HepG2 (cell line): ENCODE measurements around the gene TBC1D7. TPM values are rescaled to one million over a fixed set of nuclear protein-coding genes. Genes with fewer than 3 reads are reported as not detected.

ENCODE experiments used
- ATAC-seq: fragments of 200-7000 bp; cut with Tn5 transposase; 3 replicates; pipeline ENCODE4 v1.9.1; 2020; ENCODE audit warnings: mild to moderate bottlenecking, moderate library complexity
- BruUV-seq: library from RNA; stranded (reverse); fragments of 400-500 nt; replicated peaks from 2 replicates; lab custom pipeline; 2021; lab: Mats Ljungman, UMichigan
- CTCF ChIA-PET: fragments of 300-600 bp; formaldehyde crosslinking; extraction: SDS; loops from one replicate; lab custom pipeline; 2021; ENCODE audit warnings: low total read pairs, inconsistent platforms, low intra/inter-chr PET ratio; lab: Yijun Ruan, JAX
- POLR2A ChIA-PET: fragments of 350-600 bp; sonication (Branson Sonifier 250); formaldehyde crosslinking; loops from one replicate; lab custom pipeline; 2020; ENCODE audit warnings: antibody characterized with exemption, inconsistent platforms; lab: Yijun Ruan, JAX
- DNase-seq: peaks from one replicate; pipeline ENCODE4 v3.0.0-alpha.2; 2015; ENCODE audit warnings: low spot score
- FAIRE-seq: peaks from 3 replicates; lab custom pipeline; 2011; peaks lifted over from hg19 to GRCh38; lab: Jason Lieb, UNC
- H2AFZ ChIP-seq: one replicate; pipeline ENCODE4 v1.6.1; 2011; ENCODE audit warnings: low read length, inconsistent platforms
- H3K27ac ChIP-seq: fragments of 300-600 bp; 3 replicates; pipeline ENCODE4 v1.8.0; 2011; ENCODE audit warnings: mixed run types, mild to moderate bottlenecking, mixed read lengths, low read length, inconsistent platforms; ENCODE audit not compliant: insufficient read depth; ENCODE audit errors: extremely low read length
- H3K27me3 ChIP-seq, 2 experiments: fragments of 200-600 bp in 1 of 2; 2 replicates in 1 of 2; 3 replicates in 1 of 2; pipeline versions ENCODE4 v1.6.0 to v1.8.0; 2011; ENCODE audit warnings: low read length in 2 of 2, mild to moderate bottlenecking in 2 of 2, moderate library complexity in 2 of 2, inconsistent platforms in 1 of 2; ENCODE audit not compliant: insufficient read depth in 2 of 2, control insufficient read depth in 1 of 2
- H3K36me3 ChIP-seq, 2 experiments: fragments of 200-600 bp in 1 of 2; replicated peaks in 1 of 2; 2 replicates in 1 of 2; 3 replicates in 1 of 2; pipeline versions ENCODE4 v1.5.1 to v1.8.0; 2011; ENCODE audit warnings: low read length in 2 of 2, inconsistent platforms in 1 of 2; ENCODE audit not compliant: insufficient read depth in 2 of 2, control insufficient read depth in 1 of 2
- H3K4me1 ChIP-seq: 2 replicates; pipeline ENCODE4 v1.5.1; 2012; ENCODE audit warnings: low read length, inconsistent platforms; ENCODE audit not compliant: insufficient read depth
- H3K4me2 ChIP-seq: 2 replicates; pipeline ENCODE4 v1.6.0; 2011; ENCODE audit warnings: low read depth, low read length, inconsistent platforms
- H3K4me3 ChIP-seq, 3 experiments: fragments of 200-600 bp in 1 of 3; sonication (generic), shearing (Covaris generic) in 1 of 3; replicated peaks in 1 of 3; 2 replicates each; pipeline ENCODE4 v1.5.1; 2011 to 2016; ENCODE audit warnings: low read length in 3 of 3, inconsistent platforms in 2 of 3, low read depth in 2 of 3, mild to moderate bottlenecking in 2 of 3, control low read depth in 1 of 3, mixed read lengths in 1 of 3; ENCODE audit not compliant: insufficient read depth in 1 of 3
- H3K79me2 ChIP-seq: one replicate; pipeline ENCODE4 v1.6.1; 2011; ENCODE audit warnings: low read length, inconsistent platforms; ENCODE audit not compliant: insufficient read depth
- H3K9ac ChIP-seq: 2 replicates; pipeline ENCODE4 v1.6.0; 2011; ENCODE audit warnings: mild to moderate bottlenecking, low read depth, low read length, inconsistent platforms; ENCODE audit not compliant: insufficient read depth
- H3K9me3 ChIP-seq: 2 replicates; pipeline ENCODE4 v1.5.1; 2012; ENCODE audit warnings: mild to moderate bottlenecking, low read length
- H4K20me1 ChIP-seq: 2 replicates; pipeline ENCODE4 v1.6.0; 2011; ENCODE audit warnings: inconsistent platforms, mild to moderate bottlenecking, low read length, moderate library complexity; ENCODE audit not compliant: insufficient read depth
- SP2 ChIP-seq: sonication (generic); formaldehyde crosslinking; IDR thresholded peaks from 2 replicates; pipeline ENCODE4 v1.5.1; 2020; ENCODE audit warnings: mild to moderate bottlenecking, missing genetic modification reagents
- ZNF326 ChIP-seq: sonication (generic); formaldehyde crosslinking; IDR thresholded peaks from 2 replicates; pipeline ENCODE4 v1.4.0; 2020; ENCODE audit warnings: missing genetic modification reagents, borderline replicate concordance
- WGBS: methylation state at CpG from one replicate; pipeline ENCODE4 v1.1.6; 2017; ENCODE audit warnings: low lambda C conversion rate; 5-methylcytosine and 5-hydroxymethylcytosine counted together
- in situ Hi-C: cut with HindIII; loops from 2 replicates; pipeline ENCODE4 v1.10.0; 2017; ENCODE audit warnings: low pct_unique_long_range_greater_than_20kb; ENCODE audit not compliant: extremely low pct_ligation_motif_present
- intact Hi-C: fragments of 100-400 bp; cut with micrococcal nuclease; formaldehyde crosslinking; loops from one replicate; pipeline ENCODE4 v1.10.0; 2022; ENCODE audit not compliant: unreplicated experiment
- polyA plus RNA-seq, 8 experiments: library from polyadenylated mRNA; depleted of rRNA in 3 of 8; stranded (reverse) in 7 of 8; unstranded in 1 of 8; fragments of >200 nt; fragmentation: Illumina TruSeq in 4 of 8; extraction: Trizol in 4 of 8; gene quantifications; 2 replicates each; pipeline versions ENCODE4 v1.2.1 to v1.2.3, GENCODE V29; 2011 to 2016; ENCODE audit warnings: low read depth in 4 of 8, missing spikeins in 1 of 8, mixed read lengths in 1 of 8; ENCODE audit not compliant: insufficient read depth in 1 of 8
- total RNA-seq, 5 experiments: library from RNA; depleted of rRNA; stranded (reverse); fragments of >200 nt; fragmentation: Illumina TruSeq; extraction: Trizol; gene quantifications; 2 replicates each; pipeline ENCODE4 v1.2.3, GENCODE V29; 2016; ENCODE audit warnings: low read depth in 1 of 5
- TF ChIP-seq, protein P1 (sequence below): sonication (generic); formaldehyde crosslinking; IDR thresholded peaks from 2 replicates; pipeline ENCODE4 v1.8.1; 2023; ENCODE audit warnings: mild to moderate bottlenecking, missing genetic modification reagents
- TF ChIP-seq, protein P2 (sequence below): sonication (generic); formaldehyde crosslinking; IDR thresholded peaks from 2 replicates; pipeline ENCODE4 v1.4.0; 2020; ENCODE audit warnings: mild to moderate bottlenecking, missing genetic modification reagents

The TBC1D7 gene
- total and polyA plus RNA-seq, 2 of the 13 experiments (the other 11 are each of a cell fraction or from before 2014, with no cell fraction given) = 23.3 to 30.8 TPM

DNA sequence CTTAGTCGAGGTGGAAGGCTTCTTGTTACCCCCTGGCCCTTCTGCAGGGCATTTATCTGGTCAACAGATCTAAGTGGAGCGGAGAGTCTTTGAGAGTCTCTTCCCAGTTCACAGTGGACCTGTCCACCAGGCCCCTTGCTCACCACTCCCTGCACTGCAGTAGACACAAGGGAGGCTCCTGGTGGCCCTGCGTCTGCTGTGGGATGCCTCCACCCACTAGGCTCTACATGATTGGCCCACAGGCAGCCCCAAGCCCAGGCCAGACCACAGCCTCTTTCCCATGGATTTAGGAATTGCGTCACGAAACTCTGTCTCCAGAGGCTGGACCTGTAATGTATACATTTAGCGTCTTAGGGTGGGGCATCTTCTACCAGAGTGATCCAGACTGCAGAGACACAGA is 28.4 kb downstream of the TBC1D7 start:
- H3K36me3 ChIP-seq = peaks cover 24 to 39% of the 10 kb centered on the region in 2 experiments
- POLR2A ChIA-PET = no interaction called here

DNA sequence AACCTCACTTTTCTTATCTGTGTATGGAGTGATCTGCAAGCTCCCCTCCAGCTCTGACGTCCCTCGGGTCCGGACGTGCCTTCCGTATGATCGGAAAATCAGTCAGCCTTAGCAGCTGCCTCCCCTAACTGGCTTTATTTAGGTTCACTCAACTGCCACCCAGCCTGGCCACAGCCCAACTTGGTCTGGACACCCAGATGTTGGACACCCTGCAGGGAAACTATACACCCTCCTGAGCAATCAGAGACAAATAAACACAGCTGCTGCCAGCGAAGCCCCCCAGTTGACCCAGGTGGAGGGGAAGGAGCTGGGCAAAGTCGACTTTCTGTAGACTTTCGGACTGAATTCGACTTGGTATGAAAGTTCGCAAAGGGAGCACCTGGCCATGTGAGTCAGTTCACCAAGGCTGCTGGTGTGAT is 28.9 kb downstream of the TBC1D7 start:
- no peak for FAIRE-seq
- Histone ChIP-seq H3K4me3 (no peak overlapping the region), H2AFZ (no peak overlapping the region), H3K9ac (no peak overlapping the region), H4K20me1 (no peaks in the 10 kb centered on the region), H3K9me3 (no peaks in the 10 kb centered on the region), H3K27me3 (no peaks in the 10 kb centered on the region), H3K36me3 (peaks cover 24 to 39% of the 10 kb centered on the region in 2 experiments), H3K79me2 (no peaks in the 10 kb centered on the region), H3K27ac (no peak overlapping the region), H3K4me1 (peaks cover 43% of the 10 kb centered on the region), H3K4me2 (no peak overlapping the region)
- no TSS peak for BruUV-seq
- intact Hi-C loops (no loop called here), in situ Hi-C loops (no loop called here)
- ChIA-PET CTCF (no interaction called here), POLR2A (interaction anchor here (0.7 kb wide), 1 partner anchor 29 kb away, joined by 3 read pairs; the partner anchor contains the start of gene TBC1D7)
- no peak for DNase-seq
- no peak for ATAC-seq
- TF ChIP-seq SP2 (CRISPR knock-in tag) = no peak
- TF ChIP-seq, protein P1, sequence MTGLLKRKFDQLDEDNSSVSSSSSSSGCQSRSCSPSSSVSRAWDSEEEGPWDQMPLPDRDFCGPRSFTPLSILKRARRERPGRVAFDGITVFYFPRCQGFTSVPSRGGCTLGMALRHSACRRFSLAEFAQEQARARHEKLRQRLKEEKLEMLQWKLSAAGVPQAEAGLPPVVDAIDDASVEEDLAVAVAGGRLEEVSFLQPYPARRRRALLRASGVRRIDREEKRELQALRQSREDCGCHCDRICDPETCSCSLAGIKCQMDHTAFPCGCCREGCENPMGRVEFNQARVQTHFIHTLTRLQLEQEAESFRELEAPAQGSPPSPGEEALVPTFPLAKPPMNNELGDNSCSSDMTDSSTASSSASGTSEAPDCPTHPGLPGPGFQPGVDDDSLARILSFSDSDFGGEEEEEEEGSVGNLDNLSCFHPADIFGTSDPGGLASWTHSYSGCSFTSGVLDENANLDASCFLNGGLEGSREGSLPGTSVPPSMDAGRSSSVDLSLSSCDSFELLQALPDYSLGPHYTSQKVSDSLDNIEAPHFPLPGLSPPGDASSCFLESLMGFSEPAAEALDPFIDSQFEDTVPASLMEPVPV = no peak
- WGBS = over 99% methylated on average over 11 of the region's 11 CpGs

More for the DNA sequence above, 28.4 kb downstream of the TBC1D7 start:
- BruUV-seq = no TSS peak
- H3K27me3 ChIP-seq = no peaks in the 10 kb centered on the region
- TF ChIP-seq, protein P2, sequence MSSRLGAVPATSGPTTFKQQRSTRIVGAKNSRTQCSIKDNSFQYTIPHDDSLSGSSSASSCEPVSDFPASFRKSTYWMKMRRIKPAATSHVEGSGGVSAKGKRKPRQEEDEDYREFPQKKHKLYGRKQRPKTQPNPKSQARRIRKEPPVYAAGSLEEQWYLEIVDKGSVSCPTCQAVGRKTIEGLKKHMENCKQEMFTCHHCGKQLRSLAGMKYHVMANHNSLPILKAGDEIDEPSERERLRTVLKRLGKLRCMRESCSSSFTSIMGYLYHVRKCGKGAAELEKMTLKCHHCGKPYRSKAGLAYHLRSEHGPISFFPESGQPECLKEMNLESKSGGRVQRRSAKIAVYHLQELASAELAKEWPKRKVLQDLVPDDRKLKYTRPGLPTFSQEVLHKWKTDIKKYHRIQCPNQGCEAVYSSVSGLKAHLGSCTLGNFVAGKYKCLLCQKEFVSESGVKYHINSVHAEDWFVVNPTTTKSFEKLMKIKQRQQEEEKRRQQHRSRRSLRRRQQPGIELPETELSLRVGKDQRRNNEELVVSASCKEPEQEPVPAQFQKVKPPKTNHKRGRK (CRISPR knock-in tag) = no peak
- TF ChIP-seq ZNF326 (CRISPR knock-in tag) = no peak
- no peak for FAIRE-seq
- H4K20me1 ChIP-seq = no peaks in the 10 kb centered on the region
- no peaks in the 10 kb centered on the region for H3K9me3 ChIP-seq
- in situ Hi-C loops (no loop called here), intact Hi-C loops (no loop called here)
- no peak for DNase-seq
- H3K9ac ChIP-seq = no peak overlapping the region
- no peak overlapping the region for H3K27ac ChIP-seq
- no peak for ATAC-seq
- H2AFZ ChIP-seq = no peak overlapping the region
- CTCF ChIA-PET = no interaction called here
- no peak overlapping the region for H3K4me3 ChIP-seq
- 87% methylated on average over 5 of the region's 6 CpGs for WGBS
- no peaks in the 10 kb centered on the region for H3K79me2 ChIP-seq
- no peak overlapping the region for H3K4me2 ChIP-seq
- H3K4me1 ChIP-seq = peaks cover 45% of the 10 kb centered on the region
